Tongue (tissue), 2 donors: ENCODE data around the gene PRKAR2B. TPM values are rescaled to one million over a fixed set of nuclear protein-coding genes. Genes with fewer than 3 reads are reported as not detected.

Source experiments
- DNase-seq: peaks from one replicate; pipeline ENCODE4 v3.0.0-alpha.2; 2015
- total RNA-seq: library from RNA; depleted of rRNA; stranded (reverse); fragments of >200 nt; gene quantifications from one replicate; pipeline ENCODE4 v1.2.3, GENCODE V29; 2014

Gene PRKAR2B
- total RNA-seq, 1 donor from 2014 or later = 10.9 TPM

GRCh38 chr7:107185716-107186115 is 141.2 kb downstream of the PRKAR2B start:
- no peak for DNase-seq

GRCh38 chr7:107186240-107186639 is 141.7 kb downstream of the PRKAR2B start:
- no peak for DNase-seq

- no peak for DNase-seq
These were observed 143.3 kb downstream of the PRKAR2B start for GRCh38 chr7:107187774-107188173.

- no peak for DNase-seq
These were observed 145.6 kb downstream of the PRKAR2B start for GRCh38 chr7:107190090-107190489.

- no peak for DNase-seq
These were observed 149.5 kb downstream of the PRKAR2B start for GRCh38 chr7:107194052-107194451.

GRCh38 chr7:107196834-107197610 is 152.5 kb downstream of the PRKAR2B start:
- no peak for DNase-seq

GRCh38 chr7:107201795-107202450 is 157.4 kb downstream of the PRKAR2B start:
- DNase-seq = peak; percentile 62

GRCh38 chr7:107203607-107204006 is 159.1 kb downstream of the PRKAR2B start:
- DNase-seq = no peak

- DNase-seq = no peak
These were observed 161.6 kb downstream of the PRKAR2B start for GRCh38 chr7:107206136-107206535.

- no peak for DNase-seq
These were observed 162.2 kb downstream of the PRKAR2B start for GRCh38 chr7:107206706-107207105.

- DNase-seq = no peak
These were observed 163.0 kb downstream of the PRKAR2B start for GRCh38 chr7:107207459-107207858.

GRCh38 chr7:107208024-107208521 is 163.6 kb downstream of the PRKAR2B start:
- DNase-seq = peak; percentile 7

GRCh38 chr7:107208563-107208962 is 164.1 kb downstream of the PRKAR2B start:
- DNase-seq = no peak

- no peak for DNase-seq
These were observed 165.1 kb downstream of the PRKAR2B start for GRCh38 chr7:107209565-107209964.

- DNase-seq = no peak
These were observed 165.9 kb downstream of the PRKAR2B start for GRCh38 chr7:107210400-107210799.

Other genes starting within 250 kb of the PRKAR2B start
- gene PIK3CG, start 179.4 kb upstream of the PRKAR2B start, total RNA-seq = 3.5 TPM
- gene HBP1, start 124.3 kb downstream of the PRKAR2B start, total RNA-seq = 139 TPM